D721Med (cell line): ENCODE results near the gene SLC2A10.

ENCODE experiments used
- DNase-seq: peaks from one replicate; pipeline ENCODE4 v3.0.0; 2011; ENCODE audit warnings: low spot score; ENCODE audit not compliant: insufficient read length
- FAIRE-seq: peaks from 2 replicates; lab custom pipeline; 2011; peaks lifted over from hg19 to GRCh38; lab: Jason Lieb, UNC
- TF ChIP-seq, protein P1 (sequence below): IDR thresholded peaks from 2 replicates; pipeline ENCODE4 v1.5.1; 2012; ENCODE audit warnings: mild to moderate bottlenecking, control low read depth; ENCODE audit not compliant: insufficient read depth; ENCODE audit errors: missing control alignments

The SLC2A10 gene

DNA sequence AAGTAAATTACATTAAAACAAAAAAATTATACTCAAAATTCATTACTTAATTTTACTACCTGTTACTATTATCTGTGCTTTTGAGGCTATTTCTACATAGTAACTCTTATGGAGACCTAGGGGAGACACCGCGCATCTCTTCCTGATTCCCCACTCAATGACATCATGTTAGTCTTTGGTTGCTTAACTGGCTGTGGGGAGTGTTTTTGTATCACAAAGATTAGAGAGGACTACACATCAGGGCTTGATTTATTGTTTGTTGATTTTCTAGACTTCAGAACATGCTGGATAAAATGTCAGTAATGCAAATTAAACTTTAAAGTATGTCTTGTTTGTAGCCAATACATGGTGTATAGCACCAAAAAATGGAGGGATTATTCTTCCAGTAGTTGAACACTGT lies 26.0 kb downstream of the SLC2A10 start:
- DNase-seq: no peak
- no peak for FAIRE-seq
- TF ChIP-seq, protein P1, sequence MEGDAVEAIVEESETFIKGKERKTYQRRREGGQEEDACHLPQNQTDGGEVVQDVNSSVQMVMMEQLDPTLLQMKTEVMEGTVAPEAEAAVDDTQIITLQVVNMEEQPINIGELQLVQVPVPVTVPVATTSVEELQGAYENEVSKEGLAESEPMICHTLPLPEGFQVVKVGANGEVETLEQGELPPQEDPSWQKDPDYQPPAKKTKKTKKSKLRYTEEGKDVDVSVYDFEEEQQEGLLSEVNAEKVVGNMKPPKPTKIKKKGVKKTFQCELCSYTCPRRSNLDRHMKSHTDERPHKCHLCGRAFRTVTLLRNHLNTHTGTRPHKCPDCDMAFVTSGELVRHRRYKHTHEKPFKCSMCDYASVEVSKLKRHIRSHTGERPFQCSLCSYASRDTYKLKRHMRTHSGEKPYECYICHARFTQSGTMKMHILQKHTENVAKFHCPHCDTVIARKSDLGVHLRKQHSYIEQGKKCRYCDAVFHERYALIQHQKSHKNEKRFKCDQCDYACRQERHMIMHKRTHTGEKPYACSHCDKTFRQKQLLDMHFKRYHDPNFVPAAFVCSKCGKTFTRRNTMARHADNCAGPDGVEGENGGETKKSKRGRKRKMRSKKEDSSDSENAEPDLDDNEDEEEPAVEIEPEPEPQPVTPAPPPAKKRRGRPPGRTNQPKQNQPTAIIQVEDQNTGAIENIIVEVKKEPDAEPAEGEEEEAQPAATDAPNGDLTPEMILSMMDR: no peak

DNA sequence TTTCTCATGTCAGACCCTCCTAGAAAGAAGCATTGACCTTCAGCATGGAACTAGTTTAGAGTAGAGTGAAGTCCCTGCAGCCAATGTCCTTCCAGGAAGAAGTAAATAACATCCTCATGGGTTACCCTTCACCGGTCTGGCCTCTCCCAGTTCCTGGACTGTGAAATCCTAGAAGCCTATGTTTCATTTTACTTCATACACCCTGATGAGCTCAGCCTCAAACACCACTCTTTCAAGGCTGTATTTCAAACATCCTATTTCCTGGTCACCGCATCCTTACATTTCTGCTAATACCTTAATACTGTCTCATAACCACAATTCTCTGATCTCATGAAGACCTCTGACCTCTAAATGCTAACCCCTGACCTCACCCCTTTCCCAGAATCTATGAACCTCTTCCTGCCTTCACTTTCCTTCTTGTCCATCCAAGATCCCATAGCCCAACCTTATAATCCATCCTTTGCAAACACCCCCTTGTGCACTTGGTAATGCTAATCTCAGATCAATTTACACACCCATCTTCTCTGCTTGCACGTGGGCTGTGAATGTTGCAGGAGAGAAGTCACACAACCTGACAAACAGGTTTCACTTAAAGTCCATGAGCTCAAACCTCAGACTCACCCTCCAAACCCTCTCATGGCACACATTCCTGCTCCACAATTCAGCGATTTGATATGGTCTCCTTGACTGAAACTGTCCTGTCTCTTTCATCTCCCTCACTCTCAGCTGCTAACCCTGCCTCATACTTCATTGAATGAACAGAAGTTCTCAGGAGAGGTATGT lies 30.2 kb downstream of the SLC2A10 start:
- TF ChIP-seq, protein P1: no peak
- DNase-seq (no peak), FAIRE-seq (no peak)

DNA sequence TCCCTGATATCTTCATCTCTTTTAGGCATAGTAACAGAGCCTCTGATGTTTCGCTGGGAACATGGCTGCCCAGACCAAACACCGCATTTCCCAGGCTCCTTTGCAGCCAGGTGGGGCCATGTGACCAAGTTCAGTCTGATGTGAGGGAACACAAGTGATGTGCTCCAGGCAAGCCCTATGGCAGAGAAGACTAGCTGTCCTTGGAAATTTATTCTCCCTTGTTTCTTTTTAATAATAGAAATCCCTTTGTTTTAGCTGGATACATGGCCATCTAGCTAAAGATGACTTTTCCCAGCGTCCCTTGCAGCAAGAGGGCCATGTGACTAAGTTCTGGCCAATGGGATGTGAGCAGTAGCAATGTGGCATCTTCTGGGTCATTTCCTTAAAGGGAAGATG lies 30.8 kb downstream of the SLC2A10 start:
- DNase-seq (no peak), FAIRE-seq (no peak)
- TF ChIP-seq, protein P1: no peak

DNA sequence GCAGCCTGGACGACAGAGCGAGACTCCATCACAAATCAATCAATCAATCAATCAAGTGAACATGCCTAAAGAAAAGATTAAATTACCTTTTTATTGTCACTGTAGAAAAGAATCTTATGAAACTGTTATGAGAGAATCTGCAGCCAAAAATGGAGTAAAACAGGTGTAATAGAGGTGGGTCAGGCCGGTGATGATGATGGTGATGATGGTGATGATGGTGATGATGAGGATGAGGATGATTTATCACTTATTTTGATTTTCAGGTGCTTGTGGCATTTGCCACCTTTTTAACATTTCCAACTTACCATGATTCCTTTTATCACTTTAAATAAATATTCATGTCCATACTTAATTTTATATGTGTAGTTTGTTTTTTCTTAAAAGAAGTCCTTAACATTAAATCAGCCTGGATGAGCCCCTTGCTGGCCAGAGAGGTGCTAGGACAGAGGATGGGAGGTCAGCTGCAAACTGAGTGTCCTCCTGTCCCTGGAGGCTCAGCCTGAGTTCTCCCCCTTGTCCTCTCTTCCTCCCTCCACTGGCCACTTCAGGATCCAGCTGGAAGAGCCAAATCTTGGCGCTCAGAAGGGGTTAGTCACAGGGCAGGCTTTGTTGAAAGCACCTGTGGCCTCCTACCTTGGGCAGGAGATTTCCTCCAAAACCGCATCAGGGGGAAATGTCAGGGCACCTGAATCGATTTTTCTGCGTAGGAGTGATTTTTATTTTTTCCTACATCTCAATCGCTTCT lies 32.6 kb downstream of the SLC2A10 start:
- DNase-seq (no peak), FAIRE-seq (no peak)

DNA sequence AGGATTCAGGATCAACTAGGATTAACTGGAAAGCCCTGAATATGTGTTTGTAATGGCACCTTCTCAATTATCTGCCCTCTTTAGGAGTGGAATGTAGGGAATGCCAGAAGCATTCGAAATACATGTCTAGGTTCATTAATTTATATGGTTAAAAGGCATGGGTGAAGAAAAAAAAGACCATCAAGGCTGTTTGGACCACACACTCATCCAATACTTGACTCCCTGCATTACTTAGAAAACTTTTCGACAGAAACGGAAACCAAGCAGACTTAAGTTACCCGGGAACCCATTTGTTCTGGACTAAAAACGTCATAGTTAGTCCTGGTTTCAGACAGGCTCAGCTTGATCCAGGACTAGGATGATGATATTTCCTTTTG lies 33.2 kb downstream of the SLC2A10 start:
- no peak for DNase-seq
- TF ChIP-seq, protein P1: no peak
- no peak for FAIRE-seq

More for the DNA sequence above, 32.6 kb downstream of the SLC2A10 start:
- TF ChIP-seq, protein P1: no peak

DNA sequence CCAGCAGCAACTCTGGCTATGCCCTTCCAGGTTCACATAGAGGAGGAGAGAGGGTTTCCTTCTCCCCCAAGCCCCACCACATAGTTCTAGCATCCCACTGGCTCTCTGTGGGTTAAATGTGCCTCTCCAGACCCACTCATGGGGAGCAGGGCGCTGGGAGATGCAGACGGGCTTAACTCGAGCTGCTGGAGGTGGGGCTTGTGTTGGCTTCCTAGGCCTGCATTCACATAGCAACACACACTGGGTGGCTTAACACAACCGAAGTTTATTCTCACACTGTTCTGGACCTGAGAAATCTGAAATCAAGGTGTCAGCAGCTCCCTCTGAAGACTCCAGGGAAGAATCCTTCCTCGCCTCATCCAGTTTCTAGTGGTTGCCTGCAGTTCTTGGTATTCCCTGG lies 33.6 kb downstream of the SLC2A10 start:
- DNase-seq: no peak
- TF ChIP-seq, protein P1: no peak
- no peak for FAIRE-seq
